ENCODE measurements around the gene PCDH8. TPM values are rescaled to one million over a fixed set of nuclear protein-coding genes. Genes with fewer than 3 reads are reported as not detected.
A peak's percentile ranks its signal among the peaks of the same experiment; 100 is the strongest.

Gene PCDH8
- total and polyA plus RNA-seq, 2 experiments from 2014 or later: 0.36 to 1.7 TPM

- Histone ChIP-seq H3K4me1 (ENCODE audit: insufficient read depth) (peaks cover 47% of the 10 kb centered on the region), H3K27me3 (ENCODE audit: insufficient read depth) (peaks cover 51% of the 10 kb centered on the region), H3F3A (replicated peaks; ENCODE audit: low read depth) (0 out of 2 replicates have a peak, but pooled peaks cover 6% of the 10 kb centered on the region), H3K36me3 (ENCODE audit: insufficient read depth) (no peaks in the 10 kb centered on the region), H3K9me2 (ENCODE audit: insufficient read depth) (no peaks in the 10 kb centered on the region), H4K20me1 (replicated peaks; ENCODE audit: insufficient read depth) (no peaks in the 10 kb centered on the region), H2AFZ (no peak overlapping the region), H3K4me3 (peak overlapping the region; percentile 27), H3K4me2 (peak overlapping the region; percentile 69), H3K27ac (ENCODE audit: low read depth) (peak overlapping the region; percentile 20; the same call in 1 of the 2 replicates), H3K79me2 (replicated peaks; ENCODE audit: insufficient read depth) (no peaks in the 10 kb centered on the region)
- Mint-ChIP-seq H3K4me1 (peaks cover 55% of the 10 kb centered on the region), H3K36me3 (ENCODE audit: low read depth) (peaks cover 16% of the 10 kb centered on the region; the same call in 2 of the 3 replicates), H3K27ac (peak overlapping the region; percentile 67; the same call in 1 of the 2 replicates), H3K9me3 (peaks cover 17% of the 10 kb centered on the region), H3K4me3 (peak overlapping the region; percentile 55), H3K27me3 (ENCODE audit: insufficient read depth, low read depth, poor library complexity) (peaks cover 23% of the 10 kb centered on the region)
- ATAC-seq (peak; percentile 93), DNase-seq (ENCODE audit: low spot score) (peak; percentile 67)
- TF ChIP-seq EZH2phosphoT487 (IDR thresholded peaks at IDR 0.05; ENCODE audit: unreplicated experiment): no peak
- TF ChIP-seq ETS1 (IDR thresholded peaks at IDR 0.05): no peak
- peak; percentile 32 for TF ChIP-seq CREB1 (CRISPR knock-in tag; IDR thresholded peaks at IDR 0.05; ENCODE audit: low read depth)
- TF ChIP-seq JUNB (IDR thresholded peaks at IDR 0.05; ENCODE audit: unreplicated experiment): no peak
- TF ChIP-seq NANOG (IDR thresholded peaks at IDR 0.05; ENCODE audit: borderline replicate concordance): peak; percentile 97
- peak; percentile 86; the same call in 1 of the 2 replicates for TF ChIP-seq ZNF462 (CRISPR knock-in tag; IDR thresholded peaks at IDR 0.05)
Observed at GRCh38 chr13:52879950-52880741, 31.7 kb upstream of the PCDH8 start.
